Caki2 (cell line): Measurements from ENCODE around the gene UIMC1. TPM values are rescaled to one million over a fixed set of nuclear protein-coding genes. Genes with fewer than 3 reads are reported as not detected.
"Not testable (repeated sequence)": the region's sequence is repeated elsewhere in the genome, so short reads cannot be mapped to it uniquely, and the experiment has no call there.

Source experiments
- DNase-seq: peaks from one replicate; pipeline ENCODE4 v3.0.0-alpha.2; 2015; ENCODE audit warnings: low read depth
- in situ Hi-C: cut with HindIII; loops from 2 replicates; pipeline ENCODE4 v1.10.0; 2016; ENCODE audit warnings: low sequenced_read_pairs, low pct_unique_long_range_greater_than_20kb, mixed read lengths
- total RNA-seq: library from RNA; depleted of rRNA; stranded (reverse); fragments of >200 nt; shearing (Covaris generic); gene quantifications from 2 replicates; pipeline ENCODE4 v1.2.3, GENCODE V29; 2014; ENCODE audit warnings: low replicate concordance

UIMC1 gene
- total RNA-seq, 1 experiment from 2014 or later: 41.8 TPM

GRCh38 chr5:176983112-176983511 is 23.5 kb downstream of the UIMC1 start:
- in situ Hi-C loops: not testable (repeated sequence)

GRCh38 chr5:176980818-176981217 is 25.8 kb downstream of the UIMC1 start:
- DNase-seq: no peak
- in situ Hi-C loops: no loop called here

More at GRCh38 chr5:176983112-176983511, 23.5 kb downstream of the UIMC1 start:
- DNase-seq: not testable (repeated sequence)

GRCh38 chr5:176979669-176980068 is 26.9 kb downstream of the UIMC1 start:
- DNase-seq: no peak
- in situ Hi-C loops: no loop called here

- in situ Hi-C loops: no loop called here
- DNase-seq: no peak
Observed at GRCh38 chr5:176965633-176966032, 40.9 kb downstream of the UIMC1 start.

- DNase-seq: peak; percentile 41
- in situ Hi-C loops: no loop called here
Observed at GRCh38 chr5:176959051-176959450, 47.5 kb downstream of the UIMC1 start.

- DNase-seq: no peak
- in situ Hi-C loops: no loop called here
Observed at GRCh38 chr5:176956756-176957155, 49.8 kb downstream of the UIMC1 start.

GRCh38 chr5:176955895-176956294 is 50.7 kb downstream of the UIMC1 start:
- in situ Hi-C loops: no loop called here
- DNase-seq: no peak

- DNase-seq: no peak
- in situ Hi-C loops: no loop called here
Observed at GRCh38 chr5:176954050-176954449, 52.5 kb downstream of the UIMC1 start.

GRCh38 chr5:176952531-176953193 is 53.9 kb downstream of the UIMC1 start:
- in situ Hi-C loops: no loop called here
- DNase-seq: no peak

GRCh38 chr5:176948458-176948857 is 58.1 kb downstream of the UIMC1 start:
- no peak for DNase-seq
- in situ Hi-C loops: no loop called here

GRCh38 chr5:176947847-176948246 is 58.7 kb downstream of the UIMC1 start:
- no peak for DNase-seq
- in situ Hi-C loops: no loop called here

- in situ Hi-C loops: no loop called here
- no peak for DNase-seq
Observed at GRCh38 chr5:176944268-176944667, 62.3 kb downstream of the UIMC1 start.

GRCh38 chr5:176943816-176944215 is 62.8 kb downstream of the UIMC1 start:
- DNase-seq: no peak
- in situ Hi-C loops: no loop called here

GRCh38 chr5:176941951-176942350 is 64.6 kb downstream of the UIMC1 start:
- in situ Hi-C loops: no loop called here
- no peak for DNase-seq

- in situ Hi-C loops: no loop called here
- no peak for DNase-seq
Observed at GRCh38 chr5:176938472-176938871, 68.1 kb downstream of the UIMC1 start.

GRCh38 chr5:176935017-176935416 is 71.6 kb downstream of the UIMC1 start:
- no peak for DNase-seq
- in situ Hi-C loops: no loop called here

GRCh38 chr5:176934309-176934930 is 72.2 kb downstream of the UIMC1 start:
- in situ Hi-C loops: no loop called here
- DNase-seq: no peak

GRCh38 chr5:176929654-176930053 is 76.9 kb downstream of the UIMC1 start:
- no peak for DNase-seq
- in situ Hi-C loops: no loop called here

GRCh38 chr5:176927562-176927961 is 79.0 kb downstream of the UIMC1 start:
- no peak for DNase-seq
- in situ Hi-C loops: no loop called here

GRCh38 chr5:176922817-176923216 is 83.8 kb downstream of the UIMC1 start:
- in situ Hi-C loops: no loop called here

More at GRCh38 chr5:176922817-176923216, 83.8 kb downstream of the UIMC1 start:
- no peak for DNase-seq
